Bronchial epithelial cell (primary cell): ENCODE measurements around the gene ABCB9. TPM values are rescaled to one million over a fixed set of nuclear protein-coding genes. Genes with fewer than 3 reads are reported as not detected.

ENCODE experiments used
- DNase-seq: peaks from one replicate; pipeline ENCODE4 v3.0.0-alpha.2; 2010; ENCODE audit warnings: low read depth
- FAIRE-seq: peaks from 2 replicates; lab custom pipeline; 2011; peaks lifted over from hg19 to GRCh38; lab: Jason Lieb, UNC
- H3K27me3 ChIP-seq: 2 replicates; pipeline ENCODE4 v1.5.1; 2011; ENCODE audit warnings: low read length; ENCODE audit not compliant: control insufficient read depth, insufficient read depth
- H3K36me3 ChIP-seq: 2 replicates; pipeline ENCODE4 v1.5.1; 2011; ENCODE audit warnings: low read length; ENCODE audit not compliant: control insufficient read depth, insufficient read depth
- H3K4me3 ChIP-seq: 2 replicates; pipeline ENCODE4 v1.5.1; 2011; ENCODE audit warnings: mild to moderate bottlenecking, low read depth, low read length, control low read depth
- CTCF ChIP-seq: IDR thresholded peaks from 2 replicates; pipeline ENCODE4 v1.5.1; 2011; ENCODE audit warnings: mild to moderate bottlenecking, moderate library complexity, low read length, control low read depth, inconsistent platforms; ENCODE audit not compliant: insufficient read depth, severe bottlenecking
- total RNA-seq: library from RNA; depleted of rRNA; stranded (reverse); fragments of >200 nt; gene quantifications from 2 replicates; pipeline ENCODE4 v1.2.1, GENCODE V29; 2014

The ABCB9 gene
- total RNA-seq, 1 donor from 2014 or later: 3.4 TPM

- Histone ChIP-seq H3K36me3 (peaks cover 12% of the 10 kb centered on the region), H3K27me3 (no peaks in the 10 kb centered on the region), H3K4me3 (no peak overlapping the region)
- FAIRE-seq (no peak), DNase-seq (no peak)
- no peak for TF ChIP-seq CTCF
Measured at GRCh38 chr12:122977655-122978392, 11.6 kb upstream of the ABCB9 start.

- peaks cover 8% of the 10 kb centered on the region for H3K36me3 ChIP-seq
- no peak overlapping the region for H3K4me3 ChIP-seq
- H3K27me3 ChIP-seq: no peaks in the 10 kb centered on the region
- TF ChIP-seq CTCF: no peak
- no peak for DNase-seq
- FAIRE-seq: no peak
Measured at GRCh38 chr12:122977153-122977552, 10.9 kb upstream of the ABCB9 start.

- no peak for TF ChIP-seq CTCF
- DNase-seq (no peak), FAIRE-seq (no peak)
- no peak overlapping the region for H3K4me3 ChIP-seq
- H3K27me3 ChIP-seq: no peaks in the 10 kb centered on the region
- H3K36me3 ChIP-seq: peaks cover 6% of the 10 kb centered on the region
Measured at GRCh38 chr12:122976648-122976975, 10.3 kb upstream of the ABCB9 start.

- no peaks in the 10 kb centered on the region for H3K27me3 ChIP-seq
- TF ChIP-seq CTCF: no peak
- peaks cover 6% of the 10 kb centered on the region for H3K36me3 ChIP-seq
- DNase-seq (peak; percentile 15), FAIRE-seq (no peak)
- peak overlapping the region; percentile 80 for H3K4me3 ChIP-seq
Measured at GRCh38 chr12:122975790-122976647, 9.8 kb upstream of the ABCB9 start.

- no peak for TF ChIP-seq CTCF
- Histone ChIP-seq H3K36me3 (peaks cover 6% of the 10 kb centered on the region), H3K4me3 (peak within 1 kb of the TSS; percentile 80), H3K27me3 (no peaks in the 10 kb centered on the region)
- FAIRE-seq: no peak
- peak; percentile 74 for DNase-seq
Measured at GRCh38 chr12:122974892-122975789, 8.9 kb upstream of the ABCB9 start, which contains the start of gene OGFOD2. Gene OGFOD2 (plus strand): TSS chr12:122975244. CDS start chr12:122975252, 8 bp downstream.
